Measurements from ENCODE around the gene YPEL2.

Gene YPEL2

GRCh38 chr17:59420901-59421300 lies 89.4 kb downstream of the YPEL2 start:
- DNase-seq (ENCODE audit: extremely low read depth, insufficient read length), result no peak
- Histone ChIP-seq H3K36me3 (ENCODE audit: control insufficient read depth, insufficient read depth, low read length) (no peaks in the 10 kb centered on the region), H3K4me3 (replicated peaks; ENCODE audit: low read depth, low read length) (no peak overlapping the region), H3K27me3 (replicated peaks; ENCODE audit: control insufficient read depth, insufficient read depth, low read length) (no peaks in the 10 kb centered on the region)
- TF ChIP-seq CTCF (IDR thresholded peaks at IDR 0.05; ENCODE audit: insufficient read depth, low read length, poor library complexity, severe bottlenecking), result no peak

GRCh38 chr17:59421722-59422121 lies 90.3 kb downstream of the YPEL2 start:
- no peak overlapping the region for H3K4me3 ChIP-seq (replicated peaks; ENCODE audit: low read depth, low read length)
- no peaks in the 10 kb centered on the region for H3K36me3 ChIP-seq (ENCODE audit: control insufficient read depth, insufficient read depth, low read length)
- no peaks in the 10 kb centered on the region for H3K27me3 ChIP-seq (replicated peaks; ENCODE audit: control insufficient read depth, insufficient read depth, low read length)
- DNase-seq (ENCODE audit: extremely low read depth, insufficient read length), result no peak
- TF ChIP-seq CTCF (IDR thresholded peaks at IDR 0.05; ENCODE audit: insufficient read depth, low read length, poor library complexity, severe bottlenecking), result no peak

- no peak for TF ChIP-seq CTCF (IDR thresholded peaks at IDR 0.05; ENCODE audit: insufficient read depth, low read length, poor library complexity, severe bottlenecking)
- H3K36me3 ChIP-seq (ENCODE audit: control insufficient read depth, insufficient read depth, low read length), result no peaks in the 10 kb centered on the region
- no peak for DNase-seq (ENCODE audit: extremely low read depth, insufficient read length)
- no peaks in the 10 kb centered on the region for H3K27me3 ChIP-seq (replicated peaks; ENCODE audit: control insufficient read depth, insufficient read depth, low read length)
- H3K4me3 ChIP-seq (replicated peaks; ENCODE audit: low read depth, low read length), result no peak overlapping the region
Measured at GRCh38 chr17:59423137-59423724, 91.8 kb downstream of the YPEL2 start.

- H3K4me3 ChIP-seq (replicated peaks; ENCODE audit: low read depth, low read length), result no peak overlapping the region
- H3K36me3 ChIP-seq (ENCODE audit: control insufficient read depth, insufficient read depth, low read length), result no peaks in the 10 kb centered on the region
- no peak for TF ChIP-seq CTCF (IDR thresholded peaks at IDR 0.05; ENCODE audit: insufficient read depth, low read length, poor library complexity, severe bottlenecking)
- no peak for DNase-seq (ENCODE audit: extremely low read depth, insufficient read length)
- no peaks in the 10 kb centered on the region for H3K27me3 ChIP-seq (replicated peaks; ENCODE audit: control insufficient read depth, insufficient read depth, low read length)
Measured at GRCh38 chr17:59423903-59424302, 92.4 kb downstream of the YPEL2 start.

- Histone ChIP-seq H3K27me3 (replicated peaks; ENCODE audit: control insufficient read depth, insufficient read depth, low read length) (no peaks in the 10 kb centered on the region), H3K4me3 (replicated peaks; ENCODE audit: low read depth, low read length) (no peak overlapping the region), H3K36me3 (ENCODE audit: control insufficient read depth, insufficient read depth, low read length) (no peaks in the 10 kb centered on the region)
- TF ChIP-seq CTCF (IDR thresholded peaks at IDR 0.05; ENCODE audit: insufficient read depth, low read length, poor library complexity, severe bottlenecking), result no peak
- DNase-seq (ENCODE audit: extremely low read depth, insufficient read length), result no peak
Measured at GRCh38 chr17:59424331-59424730, 92.9 kb downstream of the YPEL2 start.
